CD4-positive, alpha-beta T cell treated with Interleukin-15 for 1 hour (primary cell): ENCODE results near the gene TREM1.
A peak's percentile ranks its signal among the peaks of the same experiment; 100 is the strongest.
"Not testable (repeated sequence)": the region's sequence is repeated elsewhere in the genome, so short reads cannot be mapped to it uniquely, and the experiment has no call there.

Source experiments
- DNase-seq: peaks from one replicate; pipeline ENCODE4 v3.0.0-alpha.2; 2020

TREM1 gene

GRCh38 chr6:41286544-41287346 lies at the start of gene TREM1:
Gene TREM1 (minus strand): TSS chr6:41286682. CDS start chr6:41286655, 27 bp downstream.
- DNase-seq: peak; percentile 81

GRCh38 chr6:41335943-41336342 lies 49.5 kb upstream of the TREM1 start:
- no peak for DNase-seq

GRCh38 chr6:41335296-41335695 lies 48.8 kb upstream of the TREM1 start, which contains the start of gene NCR2:
Gene NCR2 (plus strand): TSS chr6:41335608. CDS start chr6:41335877, 269 bp downstream.
- DNase-seq: no peak

GRCh38 chr6:41334482-41335040 lies 48.1 kb upstream of the TREM1 start:
- no peak for DNase-seq

GRCh38 chr6:41332842-41333736 lies 46.6 kb upstream of the TREM1 start:
- no peak for DNase-seq

- no peak for DNase-seq
Observed at GRCh38 chr6:41332241-41332640, 45.8 kb upstream of the TREM1 start.

GRCh38 chr6:41331401-41332150 lies 45.1 kb upstream of the TREM1 start:
- no peak for DNase-seq

- DNase-seq: no peak
Observed at GRCh38 chr6:41327177-41327576, 40.7 kb upstream of the TREM1 start.

- DNase-seq: no peak
Observed at GRCh38 chr6:41326092-41326491, 39.6 kb upstream of the TREM1 start.

GRCh38 chr6:41325446-41326066 lies 39.1 kb upstream of the TREM1 start:
- no peak for DNase-seq

- DNase-seq: no peak
Observed at GRCh38 chr6:41321183-41321582, 34.7 kb upstream of the TREM1 start.

GRCh38 chr6:41318654-41319565 lies 32.4 kb upstream of the TREM1 start:
- DNase-seq: peak; percentile 85

- no peak for DNase-seq
Observed at GRCh38 chr6:41318261-41318653, 31.8 kb upstream of the TREM1 start.

GRCh38 chr6:41315943-41316620 lies 29.6 kb upstream of the TREM1 start:
- no peak for DNase-seq

- DNase-seq: no peak
Observed at GRCh38 chr6:41315203-41315602, 28.7 kb upstream of the TREM1 start.

GRCh38 chr6:41306187-41306854 lies 19.8 kb upstream of the TREM1 start:
- no peak for DNase-seq

- no peak for DNase-seq
Observed at GRCh38 chr6:41302638-41303037, 16.2 kb upstream of the TREM1 start.

- no peak for DNase-seq
Observed at GRCh38 chr6:41298785-41299502, 12.5 kb upstream of the TREM1 start.

GRCh38 chr6:41297248-41297647 lies 10.8 kb upstream of the TREM1 start:
- not testable (repeated sequence) for DNase-seq
